AG09319 (cell line): ENCODE results near the gene FCHO1.
"Not testable (repeated sequence)": the region's sequence is repeated elsewhere in the genome, so short reads cannot be mapped to it uniquely, and the experiment has no call there.

Experiments used
- DNase-seq: peaks from one replicate; pipeline ENCODE4 v3.0.0-alpha.2; 2010; ENCODE audit warnings: low read depth; ENCODE audit errors: extremely low read depth
- CTCF ChIP-seq: IDR thresholded peaks from 2 replicates; pipeline ENCODE4 v1.5.1; 2011; ENCODE audit warnings: low read depth, mild to moderate bottlenecking, inconsistent platforms, low read length, moderate library complexity

The FCHO1 gene

GRCh38 chr19:17767559-17767958 lies 16.3 kb downstream of the FCHO1 start:
- TF ChIP-seq CTCF = no peak
- no peak for DNase-seq

- TF ChIP-seq CTCF = no peak
- no peak for DNase-seq
Observed at GRCh38 chr19:17770613-17771012, 19.3 kb downstream of the FCHO1 start.

GRCh38 chr19:17772172-17772571 lies 20.9 kb downstream of the FCHO1 start:
- no peak for DNase-seq
- TF ChIP-seq CTCF = no peak

GRCh38 chr19:17775245-17775927 lies 24.1 kb downstream of the FCHO1 start:
- no peak for DNase-seq
- TF ChIP-seq CTCF = peak; percentile 52

- TF ChIP-seq CTCF = no peak
- DNase-seq = no peak
Observed at GRCh38 chr19:17775991-17776803, 24.9 kb downstream of the FCHO1 start.

GRCh38 chr19:17777840-17778239 lies 26.6 kb downstream of the FCHO1 start:
- DNase-seq = not testable (repeated sequence)

GRCh38 chr19:17778251-17778967 lies 27.1 kb downstream of the FCHO1 start:
- TF ChIP-seq CTCF = no peak
- no peak for DNase-seq
